HG03196 (cell line): ENCODE results near the gene RABL6.
"Not testable (repeated sequence)": the region's sequence is repeated elsewhere in the genome, so short reads cannot be mapped to it uniquely, and the experiment has no call there.

Experiments used
- ATAC-seq: cut with Tn5 transposase; IDR thresholded peaks from one replicate; pipeline ENCODE4 v1.9.1; 2021; ENCODE audit not compliant: unreplicated experiment

RABL6 gene

DNA sequence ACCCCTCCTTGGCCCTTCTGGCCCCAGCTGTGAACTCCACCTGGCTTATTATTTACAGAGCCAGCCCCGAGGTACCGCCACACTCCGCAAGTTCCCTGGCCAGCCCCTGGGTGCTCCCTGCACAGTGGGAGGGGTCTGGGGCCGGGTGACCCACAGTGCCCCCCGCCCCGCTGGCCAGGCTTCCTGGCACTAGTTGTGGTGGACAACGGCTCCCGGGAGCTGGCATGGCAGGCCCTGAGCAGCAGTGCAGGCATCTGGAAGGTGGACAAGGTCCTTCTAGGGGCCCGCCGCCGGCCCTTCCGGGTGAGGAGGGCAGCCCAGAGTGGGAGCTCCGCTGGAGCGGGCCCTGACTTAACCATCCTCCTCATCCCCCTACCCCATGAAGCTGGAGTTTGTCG is 48.3 kb downstream of the RABL6 start:
- ATAC-seq: no peak

GRCh38 chr9:136856541-136857141 is 48.9 kb downstream of the RABL6 start:
- no peak for ATAC-seq

- ATAC-seq: no peak
Observed at GRCh38 chr9:136857166-136857565, 49.4 kb downstream of the RABL6 start.

GRCh38 chr9:136857581-136858412 is 50.0 kb downstream of the RABL6 start:
- ATAC-seq: no peak

GRCh38 chr9:136858452-136858843 is 50.7 kb downstream of the RABL6 start:
- ATAC-seq: no peak

DNA sequence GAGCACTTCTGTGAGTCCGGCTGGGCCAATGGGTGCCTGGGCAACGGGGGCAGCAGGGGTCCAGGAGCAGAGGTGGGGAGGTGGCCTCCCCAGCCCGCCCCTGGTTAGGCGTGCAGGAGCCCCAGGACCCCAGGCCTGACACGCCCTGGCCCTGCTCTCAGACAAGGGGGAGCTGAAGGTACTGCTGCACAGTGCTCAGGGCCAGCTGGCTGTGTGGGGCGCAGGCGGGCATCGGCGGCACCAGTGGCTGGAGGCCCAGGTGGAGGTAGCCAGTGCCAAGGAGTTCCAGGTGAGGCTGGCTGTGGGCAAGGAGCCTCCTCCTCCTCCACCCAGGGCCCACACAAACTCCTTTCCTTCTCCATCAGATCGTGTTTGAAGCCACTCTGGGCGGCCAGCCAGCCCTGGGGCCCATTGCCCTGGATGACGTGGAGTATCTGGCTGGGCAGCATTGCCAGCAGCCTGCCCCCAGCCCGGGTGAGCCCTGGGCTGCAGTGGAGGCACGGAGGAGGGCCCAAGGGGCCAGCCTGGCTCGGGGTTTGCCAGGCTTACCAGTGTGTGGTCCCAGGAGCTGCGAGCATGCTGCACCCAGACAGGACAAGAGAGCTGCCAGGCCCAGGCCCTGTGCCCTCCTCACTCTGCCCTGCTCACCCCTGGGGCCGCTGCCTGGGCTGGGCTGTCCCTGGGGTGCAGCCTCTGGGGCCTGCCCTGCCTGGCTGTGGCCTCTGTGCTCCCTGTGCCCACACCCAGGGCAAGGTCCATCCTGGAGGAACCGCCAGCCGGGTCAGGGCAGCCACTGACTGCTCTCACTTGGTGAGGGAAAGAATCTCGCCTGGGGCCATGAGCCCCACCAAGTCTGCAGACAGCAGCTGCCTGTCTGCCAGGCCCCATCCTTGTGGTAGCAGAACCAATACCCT is 51.4 kb downstream of the RABL6 start:
- no peak for ATAC-seq

- no peak for ATAC-seq
Observed at GRCh38 chr9:136860529-136860928, 52.8 kb downstream of the RABL6 start.

DNA sequence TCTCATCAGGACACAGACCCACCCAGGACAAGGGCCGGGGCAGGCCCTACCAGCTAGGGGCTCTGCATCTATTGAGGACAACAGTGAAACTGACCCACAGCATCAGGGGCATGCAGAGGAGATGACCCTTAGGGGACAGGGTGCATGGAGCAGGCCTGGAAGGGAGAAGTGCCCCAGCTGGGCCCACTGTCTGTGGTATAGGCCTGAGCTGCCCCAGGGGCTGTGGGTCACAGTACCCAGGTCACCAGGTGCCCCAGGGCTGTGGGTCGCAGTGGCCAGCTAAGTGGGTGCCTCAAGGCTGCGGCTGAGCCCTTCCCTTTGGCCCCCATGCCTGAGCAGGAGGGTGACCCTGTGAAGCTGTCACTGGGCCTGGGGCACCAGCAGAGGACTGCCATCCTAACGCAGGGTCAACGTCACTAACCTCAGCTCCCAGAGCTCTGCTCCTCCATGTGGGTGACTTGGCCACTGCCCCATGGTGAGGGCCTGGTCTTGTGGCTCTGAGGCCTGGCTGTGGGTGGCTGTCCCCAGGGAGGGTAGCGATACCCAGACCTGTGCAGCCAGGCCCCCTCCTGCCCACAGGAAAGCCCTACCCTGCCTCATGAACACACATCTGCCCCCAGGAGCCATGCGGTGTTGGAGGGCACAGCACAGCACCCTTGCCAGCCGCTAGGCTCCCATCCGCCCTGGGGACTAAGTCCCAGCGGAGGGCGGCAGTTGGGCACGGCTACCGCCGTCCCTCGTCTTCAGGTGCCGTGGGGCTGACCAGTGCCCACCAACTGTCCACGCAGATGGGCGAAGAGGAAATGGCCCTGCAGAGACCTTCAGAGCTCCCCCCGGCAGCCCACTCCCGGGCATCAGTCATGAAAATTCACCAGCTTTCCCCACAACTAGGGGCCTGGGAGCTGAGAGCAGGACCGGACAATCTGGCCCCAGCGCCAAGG is 53.5 kb downstream of the RABL6 start:
- ATAC-seq: no peak

GRCh38 chr9:136861874-136862457 is 54.2 kb downstream of the RABL6 start:
- no peak for ATAC-seq

DNA sequence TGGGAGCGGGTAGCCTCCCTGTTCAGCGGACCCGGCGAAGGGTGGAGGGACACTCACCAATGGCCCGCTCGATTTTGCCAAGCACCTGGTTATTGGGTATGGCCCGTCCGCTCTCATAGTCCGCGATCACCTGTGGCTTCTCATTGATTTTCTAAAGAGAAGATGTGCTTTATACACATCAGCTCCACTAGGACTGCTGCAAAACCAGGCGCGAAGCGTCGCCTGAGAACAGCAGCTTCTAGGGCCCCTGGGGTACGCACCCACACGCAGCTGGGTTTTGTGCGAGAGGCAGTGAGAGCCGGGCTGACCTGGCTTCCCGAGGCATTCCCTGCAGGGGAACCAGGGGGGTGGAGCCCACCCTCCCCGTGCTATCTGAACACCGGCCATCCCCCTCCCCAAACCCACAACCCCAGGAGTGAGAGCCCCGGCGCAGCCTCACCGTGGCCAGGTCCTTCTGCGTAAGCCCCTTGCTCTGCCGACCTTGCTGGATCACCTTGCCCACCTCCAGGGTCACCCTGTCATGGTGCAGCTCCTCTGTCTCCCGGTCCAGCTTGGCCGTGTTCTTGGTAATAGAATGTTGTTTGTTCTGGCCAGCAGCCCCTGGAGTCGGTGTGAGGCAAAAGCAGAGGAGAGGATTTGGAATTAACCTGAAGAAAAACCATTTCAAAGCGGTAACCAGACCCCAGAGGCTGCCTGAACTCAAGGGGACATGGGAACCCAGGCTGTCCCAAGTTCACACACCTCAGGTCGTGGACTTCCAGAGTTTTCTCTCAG is 55.3 kb downstream of the RABL6 start:
- ATAC-seq: no peak

GRCh38 chr9:136863623-136864273 is 56.0 kb downstream of the RABL6 start:
- ATAC-seq: no peak

GRCh38 chr9:136865041-136865767 is 57.5 kb downstream of the RABL6 start:
- ATAC-seq: no peak

- no peak for ATAC-seq
Observed at GRCh38 chr9:136865768-136866103, 58.0 kb downstream of the RABL6 start.

DNA sequence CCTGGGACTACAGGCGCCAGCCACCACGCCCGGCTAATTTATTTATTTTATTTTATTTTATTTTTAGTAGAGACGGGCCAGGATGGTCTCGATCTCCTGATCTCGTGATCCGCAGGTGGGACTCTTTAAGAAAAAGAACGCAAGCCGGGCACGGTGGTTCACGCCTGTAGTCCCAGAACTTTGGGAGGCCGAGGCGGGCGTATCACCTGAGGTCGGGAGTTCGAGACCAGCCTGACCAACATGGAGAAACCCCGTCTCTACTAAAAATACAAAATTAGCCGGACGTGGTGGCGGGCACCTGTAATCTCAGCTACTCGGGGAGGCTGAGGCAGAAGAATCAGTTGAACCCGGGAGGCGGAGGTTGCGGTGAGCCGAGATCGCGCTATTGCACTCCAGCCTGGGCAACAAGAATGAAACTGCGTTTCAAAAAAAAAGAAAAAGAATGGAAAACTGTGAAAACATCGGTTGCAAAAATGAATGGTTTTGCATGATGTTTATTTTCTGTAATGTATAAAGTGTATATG is 59.2 kb downstream of the RABL6 start:
- not testable (repeated sequence) for ATAC-seq

DNA sequence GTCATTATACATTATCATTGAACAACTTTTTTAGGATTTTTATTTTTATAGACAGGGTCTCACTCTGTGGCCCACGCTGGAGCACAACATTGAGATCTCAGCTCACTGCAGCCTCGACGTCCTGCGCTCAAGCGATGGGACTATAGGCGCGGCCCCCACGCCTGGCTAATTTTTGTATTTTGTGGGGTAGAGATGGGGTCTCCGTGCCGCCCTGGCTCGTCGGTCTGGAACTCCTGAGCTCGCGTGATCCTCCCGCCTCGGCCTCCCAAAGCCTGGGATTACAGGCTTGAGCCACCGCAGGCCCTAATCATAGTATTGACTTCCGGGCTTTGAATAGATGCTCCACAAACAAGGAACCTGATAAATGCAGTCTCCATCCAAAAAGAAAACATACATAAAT is 59.7 kb downstream of the RABL6 start:
- ATAC-seq: no peak

DNA sequence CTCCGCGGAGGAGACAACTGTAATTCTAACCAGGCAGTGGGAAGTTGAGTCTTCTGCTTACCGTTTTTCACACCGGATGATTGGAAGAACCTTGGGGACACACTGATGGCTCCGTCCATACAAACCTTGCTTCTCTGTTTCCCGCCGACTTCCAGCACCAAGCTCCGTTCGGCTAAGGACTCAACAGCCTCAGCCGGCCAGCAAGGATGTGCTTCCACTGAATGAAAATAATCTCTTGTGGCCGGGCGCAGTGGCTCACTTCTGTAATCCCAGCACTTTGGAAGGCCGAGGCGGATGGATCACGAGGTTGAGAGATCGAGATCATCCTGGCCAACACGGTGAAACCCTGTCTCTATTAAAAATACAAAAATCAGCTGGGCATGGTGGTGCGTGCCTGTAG is 60.2 kb downstream of the RABL6 start:
- ATAC-seq: no peak

DNA sequence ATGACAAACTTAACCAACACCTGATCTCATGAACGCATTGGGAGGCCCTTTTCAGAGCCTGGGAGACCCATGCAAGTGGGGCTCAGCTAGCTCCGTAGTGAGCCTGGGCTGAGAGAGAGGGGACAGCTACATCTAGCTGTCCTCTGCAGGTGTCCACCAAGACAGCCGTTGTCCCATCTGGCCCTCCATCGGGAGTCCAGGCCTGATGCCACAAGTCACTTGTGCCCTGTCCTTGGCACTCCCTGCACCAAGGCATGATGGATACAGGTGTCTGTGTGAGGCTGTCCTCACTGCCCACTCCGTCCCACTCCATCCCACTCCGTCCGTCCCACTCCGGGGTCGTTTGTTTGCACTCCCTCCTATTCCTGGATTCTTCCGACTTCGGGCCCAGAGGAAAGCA is 60.9 kb downstream of the RABL6 start:
- ATAC-seq: no peak

DNA sequence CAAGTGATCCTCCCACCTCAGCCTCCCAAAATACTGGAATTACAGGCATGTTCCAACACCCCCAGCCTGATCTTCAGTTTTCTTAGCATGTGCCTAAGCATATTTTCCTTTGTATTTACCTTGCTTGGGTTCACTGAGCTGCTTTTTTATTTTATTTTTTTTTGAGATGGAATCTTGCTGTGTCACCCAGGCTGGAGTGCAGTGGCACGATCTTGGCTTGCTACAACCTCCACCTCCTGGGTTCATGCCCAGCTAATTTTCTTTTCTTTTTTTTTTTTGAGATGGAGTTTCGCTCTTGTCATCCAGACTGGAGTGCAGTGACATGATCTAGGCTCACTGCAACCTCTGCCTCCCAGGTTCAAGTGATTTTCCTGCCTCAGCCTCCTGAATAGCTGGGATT is 61.9 kb downstream of the RABL6 start:
- not testable (repeated sequence) for ATAC-seq
